ENCODE results near the gene RASA3. TPM values are rescaled to one million over a fixed set of nuclear protein-coding genes. Genes with fewer than 3 reads are reported as not detected.

RASA3 gene
- total RNA-seq, 4 donors from 2014 or later = 29.5 to 38.1 (median 34.6) TPM

DNA sequence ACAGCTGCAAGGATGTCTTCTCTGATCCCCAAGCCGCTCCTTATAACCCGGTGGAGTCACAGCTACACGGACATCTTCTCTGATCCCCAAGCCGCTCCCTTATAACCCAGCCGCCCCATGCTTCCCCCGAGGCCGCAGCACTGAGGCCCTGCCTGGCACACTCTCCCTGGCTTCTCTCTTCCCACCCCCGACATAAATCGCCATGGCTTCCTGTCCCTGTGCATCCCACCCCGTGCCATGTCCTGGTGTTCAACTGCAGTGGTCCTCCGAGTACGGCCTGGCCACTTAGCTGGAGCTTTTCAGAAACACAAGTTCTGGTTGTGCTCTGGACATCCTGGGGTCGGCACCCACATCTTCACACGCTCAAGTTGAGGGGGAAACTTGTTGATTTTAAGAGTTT, 60.4 kb downstream of the RASA3 start:
- intact Hi-C loops (cut with DNase I) = no loop called here
- Histone ChIP-seq H3K27ac (replicated peaks in 1 of 4) (peak overlapping the region; percentile 16 to 43 (median 29)), H3K9me3 (no peaks in the 10 kb centered on the region), H3K4me1 (peaks cover 23 to 59% (median 44%) of the 10 kb centered on the region in 4 donors), H3K4me3 (no peak overlapping the region), H3K36me3 (peaks cover 0 to 36% (median 4%) of the 10 kb centered on the region in 4 donors), H3K27me3 (no peaks in the 10 kb centered on the region)
- whole genome bisulfite sequencing = 71% methylated on average over 14 of the region's 14 CpGs
- DNase-seq (ENCODE audit: extremely low spot score) = no peak
- no peak for TF ChIP-seq EP300 (IDR thresholded peaks at IDR 0.05)
- TF ChIP-seq, protein P1, sequence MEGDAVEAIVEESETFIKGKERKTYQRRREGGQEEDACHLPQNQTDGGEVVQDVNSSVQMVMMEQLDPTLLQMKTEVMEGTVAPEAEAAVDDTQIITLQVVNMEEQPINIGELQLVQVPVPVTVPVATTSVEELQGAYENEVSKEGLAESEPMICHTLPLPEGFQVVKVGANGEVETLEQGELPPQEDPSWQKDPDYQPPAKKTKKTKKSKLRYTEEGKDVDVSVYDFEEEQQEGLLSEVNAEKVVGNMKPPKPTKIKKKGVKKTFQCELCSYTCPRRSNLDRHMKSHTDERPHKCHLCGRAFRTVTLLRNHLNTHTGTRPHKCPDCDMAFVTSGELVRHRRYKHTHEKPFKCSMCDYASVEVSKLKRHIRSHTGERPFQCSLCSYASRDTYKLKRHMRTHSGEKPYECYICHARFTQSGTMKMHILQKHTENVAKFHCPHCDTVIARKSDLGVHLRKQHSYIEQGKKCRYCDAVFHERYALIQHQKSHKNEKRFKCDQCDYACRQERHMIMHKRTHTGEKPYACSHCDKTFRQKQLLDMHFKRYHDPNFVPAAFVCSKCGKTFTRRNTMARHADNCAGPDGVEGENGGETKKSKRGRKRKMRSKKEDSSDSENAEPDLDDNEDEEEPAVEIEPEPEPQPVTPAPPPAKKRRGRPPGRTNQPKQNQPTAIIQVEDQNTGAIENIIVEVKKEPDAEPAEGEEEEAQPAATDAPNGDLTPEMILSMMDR (IDR thresholded peaks at IDR 0.05) = no peak
- TF ChIP-seq POLR2AphosphoS5 (IDR thresholded peaks at IDR 0.05) = no peak
- no peak for TF ChIP-seq POLR2A (IDR thresholded peaks at IDR 0.05; ENCODE audit: low read depth)

DNA sequence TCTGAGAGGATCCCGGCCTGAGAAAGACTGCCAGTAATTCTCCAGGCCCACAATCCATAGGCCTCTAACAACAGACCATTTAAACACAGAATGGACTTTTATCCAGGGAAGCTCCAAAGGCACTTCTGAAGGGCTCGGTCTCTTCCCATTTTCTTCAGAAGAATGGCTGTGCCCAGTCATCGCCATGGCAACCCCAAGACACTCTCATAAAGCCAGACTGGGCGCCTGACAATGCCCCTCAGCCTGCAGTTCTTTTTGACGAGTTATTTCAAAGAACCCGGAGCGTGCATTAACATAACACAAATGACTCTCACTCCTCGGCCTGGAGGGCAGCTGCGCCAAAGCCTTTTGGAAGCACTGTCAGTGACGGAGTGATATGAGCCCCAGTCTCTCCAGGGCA, 61.0 kb downstream of the RASA3 start:
- intact Hi-C loops (cut with DNase I) = no loop called here
- H3K27ac ChIP-seq (replicated peaks in 1 of 4) = peak overlapping the region; percentile 16 to 43 (median 29)

DNA sequence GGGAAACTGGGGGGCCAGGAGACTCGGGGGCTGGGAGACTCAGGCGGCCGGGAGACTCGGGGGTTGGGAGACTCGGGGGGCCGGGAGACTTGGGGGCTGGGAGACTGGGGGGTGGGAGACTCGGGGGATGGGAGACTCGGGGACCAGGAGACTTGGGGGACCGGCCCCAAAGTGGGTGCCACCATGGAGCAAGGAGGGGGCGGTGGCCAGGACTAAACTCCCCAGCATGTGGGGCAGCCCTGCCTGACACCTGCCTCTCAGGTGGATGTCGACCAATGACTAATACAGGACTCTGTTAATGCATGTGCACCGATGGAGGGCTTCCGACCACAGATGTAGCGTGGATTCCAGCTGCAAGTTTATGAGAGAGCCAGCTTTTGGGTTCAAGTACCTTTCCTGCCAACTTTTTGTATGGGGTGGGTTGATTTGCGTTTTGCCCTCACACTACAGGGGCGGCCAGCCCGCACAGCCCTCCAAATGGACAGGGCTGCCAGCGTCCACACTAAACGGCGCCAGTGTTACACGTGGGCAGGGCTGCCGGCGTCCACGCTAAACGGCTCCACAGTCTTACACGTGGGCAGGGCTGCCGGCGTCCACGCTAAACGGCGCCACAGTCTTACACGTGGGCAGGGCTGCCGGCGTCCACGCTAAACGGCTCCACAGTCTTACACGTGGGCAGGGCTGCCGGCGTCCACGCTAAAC, 62.2 kb downstream of the RASA3 start:
- WGBS = 93% methylated on average over 36 of the region's 40 CpGs
- Histone ChIP-seq H3K27me3 (no peaks in the 10 kb centered on the region), H3K4me1 (peaks cover 41 to 66% (median 61%) of the 10 kb centered on the region in 4 donors), H3K4me3 (no peak overlapping the region), H3K9me3 (no peaks in the 10 kb centered on the region), H3K27ac (replicated peaks in 1 of 4) (no peak overlapping the region), H3K36me3 (peaks cover 0 to 36% (median 3%) of the 10 kb centered on the region in 4 donors)
- TF ChIP-seq EP300 (IDR thresholded peaks at IDR 0.05) = no peak
- no peak for TF ChIP-seq POLR2A (IDR thresholded peaks at IDR 0.05; ENCODE audit: low read depth)
- TF ChIP-seq POLR2AphosphoS5 (IDR thresholded peaks at IDR 0.05) = no peak
- TF ChIP-seq, protein P1 (IDR thresholded peaks at IDR 0.05) = no peak
- intact Hi-C loops (cut with DNase I) = no loop called here
- no peak for DNase-seq (ENCODE audit: extremely low spot score)

More for the DNA sequence above, 61.0 kb downstream of the RASA3 start:
- Histone ChIP-seq H3K9me3 (no peaks in the 10 kb centered on the region), H3K4me1 (peaks cover 29 to 61% (median 50%) of the 10 kb centered on the region in 4 donors), H3K36me3 (peaks cover 0 to 36% (median 4%) of the 10 kb centered on the region in 4 donors), H3K4me3 (no peak overlapping the region), H3K27me3 (no peaks in the 10 kb centered on the region)
- no peak for DNase-seq (ENCODE audit: extremely low spot score)
- TF ChIP-seq EP300 (IDR thresholded peaks at IDR 0.05) (no peak), POLR2AphosphoS5 (IDR thresholded peaks at IDR 0.05) (no peak), POLR2A (IDR thresholded peaks at IDR 0.05; ENCODE audit: low read depth) (no peak)
- TF ChIP-seq, protein P1 (IDR thresholded peaks at IDR 0.05) = no peak
- WGBS = 70% methylated on average over 10 of the region's 10 CpGs

DNA sequence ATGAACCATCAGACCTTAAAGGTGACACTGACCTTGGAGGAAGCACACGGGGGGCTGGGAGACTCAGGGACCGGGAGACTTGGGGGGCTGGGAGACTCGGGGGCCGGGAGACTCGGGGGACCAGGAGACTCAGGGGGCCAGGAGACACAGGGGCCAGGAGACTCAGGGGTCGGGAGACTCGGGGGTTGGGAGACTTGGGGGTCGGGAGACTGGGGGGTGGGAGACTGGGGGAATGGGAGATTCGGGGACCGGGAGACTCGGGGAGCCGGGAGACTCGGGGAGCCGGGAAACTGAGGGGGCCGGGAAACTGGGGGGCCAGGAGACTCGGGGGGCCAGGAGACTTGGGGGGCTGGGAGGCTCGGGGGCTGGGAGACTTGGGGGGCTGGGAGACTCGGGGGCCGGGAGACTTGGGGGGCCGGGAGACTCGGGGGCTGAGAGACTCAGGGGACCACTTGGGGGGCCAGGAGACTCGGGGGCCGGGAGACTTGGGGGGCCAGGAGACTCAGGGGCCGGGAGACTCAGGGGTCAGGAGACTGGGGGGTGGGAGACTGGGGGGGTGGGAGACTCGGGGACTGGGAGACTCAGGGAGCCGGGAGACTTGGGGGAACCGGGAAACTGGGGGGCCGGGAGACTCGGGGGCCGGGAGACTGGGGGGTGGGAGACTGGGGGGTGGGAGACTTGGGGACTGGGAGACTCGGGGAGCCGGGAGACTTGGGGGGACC, 62.9 kb downstream of the RASA3 start:
- Histone ChIP-seq H3K9me3 (no peaks in the 10 kb centered on the region), H3K27ac (replicated peaks in 1 of 4) (peak overlapping the region; percentile 91 to 99 (median 96)), H3K27me3 (no peaks in the 10 kb centered on the region), H3K4me3 (no peak overlapping the region), H3K36me3 (peaks cover 0 to 29% (median 2%) of the 10 kb centered on the region in 4 donors), H3K4me1 (peaks cover 44 to 67% (median 65%) of the 10 kb centered on the region in 4 donors)
- TF ChIP-seq POLR2AphosphoS5 (IDR thresholded peaks at IDR 0.05) (no peak), POLR2A (IDR thresholded peaks at IDR 0.05; ENCODE audit: low read depth) (no peak), EP300 (IDR thresholded peaks at IDR 0.05) (no peak)
- TF ChIP-seq, protein P1 (IDR thresholded peaks at IDR 0.05) = no peak
- DNase-seq (ENCODE audit: extremely low spot score) = no peak
- intact Hi-C loops (cut with DNase I) = loop anchor here (5.0 kb wide), 2 partner anchors 33 to 63 kb away; partner anchors contain the start of gene RASA3
- WGBS = 89% methylated on average over 27 of the region's 32 CpGs

All from esophagus muscularis mucosa (tissue), 4 donors.